ENCODE results near the gene CHMP1B.

Gene CHMP1B, protein sequence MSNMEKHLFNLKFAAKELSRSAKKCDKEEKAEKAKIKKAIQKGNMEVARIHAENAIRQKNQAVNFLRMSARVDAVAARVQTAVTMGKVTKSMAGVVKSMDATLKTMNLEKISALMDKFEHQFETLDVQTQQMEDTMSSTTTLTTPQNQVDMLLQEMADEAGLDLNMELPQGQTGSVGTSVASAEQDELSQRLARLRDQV
- 347 to 357 reads per million in 2 donors for total RNA-seq

DNA sequence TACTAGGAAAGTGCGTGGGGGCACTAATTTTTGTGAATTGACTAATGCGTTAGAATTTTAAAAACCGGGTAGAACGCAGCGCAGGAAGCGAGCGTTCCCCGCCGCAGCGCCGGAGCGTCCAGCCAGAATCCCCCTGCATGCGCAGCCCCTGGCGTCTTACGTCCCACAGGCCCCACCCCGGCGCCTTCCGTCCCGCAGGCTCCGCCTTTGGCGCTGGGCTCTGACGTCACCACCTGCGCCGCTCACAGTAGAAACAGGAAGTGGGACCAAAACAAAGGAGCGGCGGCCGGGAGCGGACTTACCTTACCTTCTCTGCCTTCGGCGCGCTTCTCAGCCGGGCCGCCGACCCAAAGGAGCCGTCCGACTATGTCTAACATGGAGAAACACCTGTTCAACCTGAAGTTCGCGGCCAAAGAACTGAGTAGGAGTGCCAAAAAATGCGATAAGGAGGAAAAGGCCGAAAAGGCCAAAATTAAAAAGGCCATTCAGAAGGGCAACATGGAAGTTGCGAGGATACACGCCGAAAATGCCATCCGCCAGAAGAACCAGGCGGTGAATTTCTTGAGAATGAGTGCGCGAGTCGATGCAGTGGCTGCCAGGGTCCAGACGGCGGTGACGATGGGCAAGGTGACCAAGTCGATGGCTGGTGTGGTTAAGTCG lies at the start of gene CHMP1B:
CHMP1B (plus strand) TSS at position 268 of the 660 bp plus-strand sequence; CDS start at position 367, 99 bp downstream.
- peak; percentile 92 to 97 (median 96) for DNase-seq

DNA sequence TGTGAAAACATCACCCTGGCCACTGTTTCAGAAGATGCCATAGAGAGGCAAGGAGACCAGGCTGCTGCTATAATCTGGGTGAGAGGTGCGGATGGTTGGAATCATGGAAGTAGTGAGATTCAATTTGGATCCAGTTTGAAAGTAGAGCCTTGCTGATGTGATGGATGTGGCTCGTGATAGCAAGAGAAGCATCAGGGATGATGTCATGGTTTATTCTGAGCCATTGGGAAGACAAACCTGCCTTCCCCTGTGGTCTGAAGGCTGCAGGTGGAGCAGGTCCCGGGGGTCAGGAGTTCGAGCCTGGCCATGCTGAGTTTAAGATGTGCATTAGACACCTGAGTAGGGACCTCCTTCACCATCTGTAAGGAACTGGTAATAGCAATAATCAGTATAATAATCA lies 49.6 kb upstream of the CHMP1B start:
- no peak for DNase-seq

DNA sequence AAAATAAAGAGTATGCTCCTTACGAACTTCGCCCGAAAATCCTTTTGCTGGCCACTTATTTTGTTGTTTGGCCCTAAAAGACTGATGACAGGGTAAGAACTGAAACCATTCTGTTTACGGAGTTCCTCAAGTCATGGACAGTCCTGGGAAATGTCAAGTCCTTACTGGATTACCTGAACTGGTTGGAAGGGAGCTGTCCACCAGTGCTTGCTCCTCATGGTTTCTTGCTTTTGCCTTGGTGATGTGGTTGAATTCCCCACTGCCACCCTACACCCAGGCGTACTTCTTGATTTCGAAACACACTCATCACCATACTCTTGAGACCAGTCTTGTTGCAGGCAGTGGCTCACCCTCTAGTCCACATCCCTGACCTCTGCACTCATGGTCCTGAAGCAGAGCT lies 49.1 kb upstream of the CHMP1B start:
- no peak for DNase-seq

DNA sequence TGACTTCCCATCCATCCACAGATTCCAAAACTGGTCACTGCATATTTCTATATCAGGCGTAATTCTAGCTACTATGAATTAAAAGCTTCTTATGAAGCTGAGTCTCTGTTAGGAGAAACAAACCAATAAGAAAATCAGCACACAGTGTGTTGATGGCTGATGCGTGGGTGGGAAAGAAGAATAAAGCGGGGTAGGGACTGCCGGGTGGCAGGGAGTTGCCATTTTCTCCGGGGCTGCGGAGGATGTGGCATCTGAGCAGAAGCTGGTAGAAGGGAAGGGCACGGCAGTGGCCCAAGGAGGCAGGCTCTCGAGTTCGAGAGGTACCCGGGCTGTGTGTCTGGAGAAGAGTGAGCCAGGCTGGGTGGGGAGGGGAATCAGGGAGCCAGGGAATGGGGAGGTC lies 48.6 kb upstream of the CHMP1B start:
- no peak for DNase-seq

DNA sequence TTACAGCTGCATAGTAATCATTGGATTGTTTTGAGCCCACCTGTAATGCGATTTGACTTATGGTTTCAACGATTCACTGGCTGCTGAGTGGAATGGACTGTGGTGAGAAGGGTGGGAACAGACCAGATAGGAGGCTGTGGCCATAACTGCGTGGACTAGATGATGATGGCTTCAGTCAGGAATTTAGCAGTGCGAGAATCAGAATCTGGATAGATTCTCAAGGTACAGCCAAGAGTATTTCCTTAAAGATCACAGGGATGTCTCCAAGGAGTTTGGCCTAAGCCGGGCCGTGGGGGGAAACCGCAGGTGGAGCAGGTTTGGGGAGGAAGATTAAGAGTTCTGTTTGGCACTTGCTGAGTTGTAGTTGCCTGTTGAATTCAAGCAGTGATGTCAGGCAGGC lies 44.0 kb upstream of the CHMP1B start:
- DNase-seq = no peak

DNA sequence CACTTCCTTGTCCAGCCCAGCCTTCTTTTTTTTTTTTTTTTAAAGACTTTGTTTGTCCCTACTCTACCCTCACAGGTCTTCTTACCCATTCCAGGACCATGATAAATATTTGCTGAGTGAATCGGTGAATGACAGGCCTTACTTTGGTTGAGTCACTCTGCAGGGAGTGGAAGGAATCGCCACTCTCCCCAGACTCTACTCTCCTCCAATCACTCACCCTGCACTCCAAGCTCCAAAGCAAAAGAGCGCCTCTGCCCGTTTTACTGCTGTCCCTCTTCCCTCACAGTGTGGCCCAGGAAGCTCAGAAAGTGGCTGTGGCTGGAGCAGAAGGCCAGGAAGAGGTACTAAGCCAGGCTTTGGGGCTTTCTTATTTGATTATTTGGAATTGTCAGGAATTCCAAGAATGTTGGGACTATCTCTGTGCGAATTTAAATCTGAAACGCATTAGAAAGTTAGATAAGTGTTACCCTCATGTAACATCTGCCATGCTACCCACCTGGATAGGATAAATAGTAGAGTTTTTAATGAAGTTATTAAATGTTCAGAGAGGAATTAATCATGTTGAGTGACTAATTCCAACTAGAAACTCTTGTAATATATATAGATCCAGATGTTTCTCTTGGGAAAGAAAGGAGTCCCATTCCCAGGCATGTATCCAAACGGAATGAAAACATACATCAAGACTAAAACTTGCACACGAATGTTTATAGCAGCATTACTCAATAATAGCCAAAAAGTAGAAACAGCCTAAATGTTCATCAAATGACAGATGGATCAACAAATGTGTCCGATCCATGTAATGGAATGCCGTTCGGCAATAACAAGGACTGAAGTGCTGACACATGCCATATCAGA lies 43.0 kb upstream of the CHMP1B start:
- no peak for DNase-seq

DNA sequence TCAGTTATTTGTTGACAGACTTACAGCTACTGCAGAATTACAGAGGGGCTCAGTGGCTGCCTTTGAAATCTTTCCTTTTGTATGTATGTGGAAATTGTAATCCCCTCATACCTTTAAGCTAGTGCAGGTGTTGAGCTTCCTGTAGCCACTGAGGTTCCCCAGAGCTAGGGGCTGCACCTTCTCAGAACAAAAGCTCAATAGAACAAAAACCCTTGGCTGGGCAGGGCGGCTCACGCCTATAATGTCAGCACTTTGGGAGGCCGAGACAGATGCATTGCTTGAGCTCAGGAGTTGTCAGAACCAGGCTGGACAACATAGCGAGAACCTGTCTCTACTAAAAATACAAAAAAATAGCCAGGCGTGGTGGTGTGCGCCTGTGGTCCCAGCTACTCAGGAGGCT lies 41.3 kb upstream of the CHMP1B start:
- DNase-seq = no peak

DNA sequence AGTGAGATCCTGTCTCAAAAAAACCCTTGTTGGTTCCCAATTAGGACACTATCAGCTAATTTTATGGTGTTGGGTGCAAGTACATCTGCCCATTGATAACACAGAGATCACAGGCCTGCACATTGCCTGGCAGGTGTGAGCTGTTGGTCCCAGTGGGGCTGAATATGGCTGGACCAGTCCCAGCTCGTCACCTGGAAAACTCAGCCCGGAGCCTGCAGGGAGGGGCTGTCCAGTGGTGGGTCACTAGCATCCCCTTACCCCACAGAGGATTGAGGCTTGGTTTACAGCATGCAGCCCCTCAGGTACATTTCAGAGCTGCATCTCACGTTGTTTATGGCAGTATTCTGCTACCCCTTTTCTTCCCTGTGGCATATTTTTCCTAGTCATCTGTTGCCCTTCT lies 40.8 kb upstream of the CHMP1B start:
- DNase-seq = no peak

DNA sequence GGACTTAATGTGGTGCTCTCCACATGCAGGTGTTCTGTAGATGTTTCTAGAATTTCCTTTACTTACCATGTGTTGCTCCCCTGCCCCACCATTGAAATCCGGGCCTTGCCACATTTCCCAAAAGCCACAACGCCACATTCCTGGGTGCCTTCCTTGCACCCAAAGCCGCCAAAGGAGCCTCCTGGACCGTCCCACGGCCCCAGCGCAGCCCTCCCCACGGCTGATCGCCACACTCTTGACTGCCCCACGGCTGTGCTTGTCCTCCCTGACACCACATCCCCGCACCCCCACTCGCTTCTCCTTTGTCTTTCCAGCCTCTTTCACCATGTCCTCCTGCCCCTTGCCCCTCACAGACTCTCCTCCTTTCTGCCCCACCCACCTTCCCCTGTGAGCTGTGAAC lies 40.2 kb upstream of the CHMP1B start:
- DNase-seq = no peak

DNA sequence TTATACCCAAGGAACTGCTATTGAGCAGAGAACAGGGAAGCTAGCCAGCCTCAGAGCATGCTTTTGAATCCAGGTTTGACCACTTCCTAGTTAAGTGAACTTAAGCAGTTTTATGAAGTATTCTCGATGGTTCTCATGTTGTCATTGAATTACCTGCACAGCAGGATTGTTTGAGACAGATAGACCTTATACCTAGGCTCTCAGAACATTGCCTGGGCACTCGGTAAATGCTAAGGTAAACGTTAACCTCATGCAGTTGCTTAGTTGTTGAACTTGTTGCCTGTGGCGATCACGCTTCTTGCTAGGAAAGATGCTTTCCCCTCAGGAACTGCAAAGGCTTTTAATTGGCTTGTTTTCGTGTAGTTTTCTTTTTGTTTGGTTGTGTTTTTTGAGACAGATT lies 34.0 kb upstream of the CHMP1B start:
- no peak for DNase-seq

DNA sequence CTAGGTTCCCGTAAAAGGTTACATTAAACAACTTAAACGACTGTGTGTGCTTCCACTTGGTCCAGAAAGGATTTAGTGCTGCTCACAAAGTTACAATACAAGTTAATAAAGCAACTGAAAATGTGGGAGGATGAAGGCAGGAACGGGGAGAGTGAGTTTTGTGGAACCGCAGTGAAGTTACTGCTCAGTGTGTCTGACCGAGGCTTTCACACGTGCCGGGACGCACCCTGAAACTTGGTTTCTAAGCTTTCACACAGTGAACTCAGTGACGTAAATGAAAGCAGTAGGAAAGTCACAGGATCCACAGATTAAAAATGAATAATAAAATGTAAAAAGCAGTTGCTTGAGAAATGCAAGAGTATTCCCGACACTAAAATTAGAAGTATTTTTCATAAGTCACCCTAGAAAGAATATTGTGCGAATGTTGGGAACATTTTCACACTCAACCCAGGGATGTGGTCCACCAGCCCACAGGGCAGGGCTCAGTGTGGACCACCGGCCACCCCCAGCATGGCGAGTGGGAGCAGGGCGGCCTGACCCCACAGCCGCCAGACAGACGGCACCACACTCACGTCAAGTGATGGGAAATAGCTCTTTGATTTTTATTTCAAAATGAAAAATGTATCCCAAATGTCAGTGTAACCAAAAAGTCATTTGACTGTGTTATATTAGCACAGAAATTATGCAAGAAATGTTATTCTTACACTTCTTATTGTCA lies 32.6 kb upstream of the CHMP1B start:
- DNase-seq = no peak

DNA sequence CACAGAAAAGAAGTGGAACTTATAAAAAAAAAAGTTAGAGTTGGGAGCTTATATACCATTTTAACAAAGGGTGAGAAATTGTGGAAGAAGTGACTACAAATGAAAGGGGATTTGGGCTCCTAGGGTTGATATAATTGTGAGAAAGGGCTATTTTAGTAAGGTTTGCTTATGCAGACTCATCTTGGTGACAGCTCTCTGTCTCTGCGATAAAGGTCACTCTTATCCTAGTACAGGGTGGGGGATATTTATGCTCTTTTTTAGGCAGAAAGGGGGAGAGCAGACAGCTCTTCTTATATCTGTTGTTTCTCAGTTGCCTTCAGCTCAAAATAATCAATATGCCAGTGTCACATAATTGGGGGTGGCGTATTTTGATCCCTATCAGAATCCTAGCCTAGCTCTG lies 31.3 kb upstream of the CHMP1B start:
- DNase-seq = no peak

DNA sequence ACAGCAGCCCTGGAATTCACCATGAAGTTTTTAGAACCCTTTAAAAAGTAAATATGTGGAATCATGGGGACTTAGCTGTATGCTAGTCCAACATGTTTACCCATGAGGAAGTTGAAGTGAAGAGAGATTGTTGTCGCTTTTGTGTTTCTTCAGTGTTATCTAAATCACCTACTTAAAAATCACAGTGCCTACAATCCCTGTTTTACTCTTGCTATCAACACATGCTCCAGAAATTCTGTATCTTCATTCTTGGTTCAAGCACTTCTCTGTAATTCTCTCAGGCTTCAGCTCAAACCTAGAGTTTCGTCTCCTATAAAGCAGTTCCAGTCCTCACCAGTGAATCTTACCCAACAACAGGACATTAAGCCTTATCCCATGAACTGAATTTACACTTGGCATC lies 30.5 kb upstream of the CHMP1B start:
- DNase-seq = no peak

DNA sequence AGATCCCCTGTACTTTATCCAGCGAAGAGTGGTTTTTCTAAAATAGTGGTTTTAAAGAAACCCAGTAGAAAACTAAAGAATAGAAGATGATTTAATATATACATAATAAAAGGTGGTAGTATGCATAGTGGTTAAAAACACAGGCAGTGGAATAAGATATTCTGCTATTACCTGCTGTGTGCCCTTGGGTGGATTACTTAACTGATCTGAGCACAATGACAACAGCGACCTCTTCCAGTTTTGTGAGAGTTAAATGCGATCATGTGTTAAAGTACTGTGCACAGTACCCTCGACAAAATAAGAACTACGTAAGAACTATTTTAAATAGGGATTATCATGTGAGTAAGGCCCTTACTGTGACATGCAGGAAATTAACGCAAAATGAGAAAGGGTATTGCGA lies 30.0 kb upstream of the CHMP1B start:
- DNase-seq = no peak

DNA sequence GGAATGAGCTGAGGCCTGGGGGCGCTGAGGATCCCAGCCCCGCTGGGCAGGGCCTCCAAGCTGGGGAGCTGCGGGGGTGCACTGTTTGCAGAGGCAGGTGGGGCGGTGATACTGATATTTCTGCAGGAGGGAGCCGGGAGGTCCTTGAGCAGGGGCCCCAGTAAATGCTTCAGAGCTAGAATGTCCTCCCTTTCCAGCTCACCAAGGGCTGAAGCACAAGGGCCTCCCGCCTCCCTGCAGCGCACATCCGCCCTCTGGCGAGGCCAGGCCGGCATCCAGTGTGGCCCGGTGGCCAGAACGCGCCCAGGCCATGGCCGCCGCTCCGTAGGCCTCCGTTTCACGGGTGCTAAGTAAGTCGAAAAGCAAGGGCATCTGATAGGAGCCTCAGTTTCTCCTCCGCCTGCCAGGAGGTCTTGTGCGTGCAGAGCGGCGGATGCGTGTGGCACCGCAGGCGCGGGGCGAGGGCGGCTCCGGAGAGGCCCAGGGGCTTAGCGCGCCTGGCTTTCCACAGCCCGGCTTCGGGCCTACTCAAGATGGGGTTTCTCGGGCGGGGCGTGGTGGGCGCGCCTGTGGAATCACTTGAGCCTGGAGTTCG lies 29.5 kb upstream of the CHMP1B start:
- no peak for DNase-seq

DNA sequence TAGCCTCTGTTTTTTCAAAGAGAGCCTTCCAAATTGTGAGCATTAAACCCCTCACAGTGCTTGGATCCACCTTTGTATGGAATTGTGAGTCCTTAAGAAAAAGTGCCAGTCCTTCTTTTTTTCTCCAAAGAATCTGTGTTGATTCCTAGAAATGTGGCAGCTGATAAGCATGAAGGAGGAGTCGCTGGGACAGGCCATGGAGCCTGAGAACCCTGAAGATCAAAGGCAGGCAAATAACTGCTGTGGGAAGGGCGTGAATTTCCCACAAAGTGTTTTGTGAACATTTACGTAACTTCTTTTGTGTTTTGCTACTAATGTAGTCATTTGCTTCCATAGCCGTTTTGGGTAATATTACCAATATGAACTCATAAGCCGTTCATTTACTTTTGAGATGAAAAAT lies 27.7 kb upstream of the CHMP1B start:
- DNase-seq = no peak

DNA sequence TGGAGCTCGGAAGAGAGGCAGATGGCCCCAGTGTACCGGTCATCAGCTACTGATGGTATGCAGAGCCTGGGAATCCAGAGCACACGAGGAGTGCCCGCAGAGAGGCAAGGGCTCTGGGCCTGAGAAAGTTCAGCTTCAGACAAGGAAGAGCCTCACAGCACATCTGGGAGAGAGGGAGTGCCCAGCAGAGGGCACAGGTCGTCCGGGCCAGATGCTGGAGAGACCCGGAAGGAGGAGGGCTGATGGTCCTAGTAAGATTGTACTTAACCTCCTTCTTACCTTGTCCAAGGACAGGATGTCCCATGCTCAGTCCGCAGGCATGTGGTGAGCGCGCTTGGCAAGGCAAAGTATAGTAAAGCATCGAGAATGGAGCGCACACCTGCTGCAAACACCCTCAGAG lies 24.4 kb upstream of the CHMP1B start:
- DNase-seq = no peak

DNA sequence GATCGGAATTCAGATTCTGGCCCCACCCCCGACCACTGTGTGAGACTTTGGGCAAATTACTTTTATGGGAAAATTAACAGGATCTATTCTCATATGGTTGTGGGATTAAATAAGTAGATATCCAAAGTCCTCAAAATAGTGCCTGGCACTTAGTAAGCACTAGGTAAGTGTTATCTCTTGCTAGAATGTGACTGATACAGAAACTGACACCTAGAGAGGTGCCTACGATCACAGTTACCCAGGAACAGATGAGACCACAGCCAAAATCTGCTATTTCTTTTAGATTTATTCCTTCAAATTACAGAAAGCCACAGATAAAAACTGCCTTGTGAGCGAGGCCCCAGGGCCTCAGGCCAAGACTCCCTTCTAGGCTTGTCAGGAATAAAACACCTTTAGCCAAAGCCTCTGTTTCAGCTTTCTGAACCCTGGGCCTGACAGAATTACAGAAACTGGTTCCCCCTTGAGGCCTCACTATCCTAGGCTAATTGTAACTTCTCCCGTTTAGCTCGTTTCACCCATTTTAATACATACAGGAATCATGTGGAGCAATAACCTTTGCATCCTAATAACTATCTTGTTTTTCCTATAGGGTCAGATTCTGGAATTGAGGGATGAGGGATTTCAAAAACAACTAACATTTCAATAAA lies 22.3 kb upstream of the CHMP1B start:
- DNase-seq = peak in 1 of 5 experiments; percentile 72

DNA sequence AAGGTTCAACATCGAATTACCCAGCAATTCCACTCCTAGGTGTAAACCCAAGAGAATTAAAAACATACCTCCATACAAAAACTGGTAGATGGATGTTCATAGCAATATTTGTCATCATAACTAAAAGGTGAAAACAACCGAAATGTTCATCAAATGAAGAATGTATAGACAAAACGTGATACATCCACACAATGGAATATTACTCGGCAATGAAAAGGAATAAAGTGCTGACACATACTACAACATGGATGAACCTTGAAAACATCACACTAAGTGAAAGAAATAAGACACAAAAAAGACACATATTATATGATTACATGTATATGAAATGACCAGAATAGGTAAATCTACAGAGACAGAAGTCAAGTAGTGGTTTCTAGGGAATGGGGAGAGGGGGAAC lies 20.6 kb upstream of the CHMP1B start:
- DNase-seq = no peak

DNA sequence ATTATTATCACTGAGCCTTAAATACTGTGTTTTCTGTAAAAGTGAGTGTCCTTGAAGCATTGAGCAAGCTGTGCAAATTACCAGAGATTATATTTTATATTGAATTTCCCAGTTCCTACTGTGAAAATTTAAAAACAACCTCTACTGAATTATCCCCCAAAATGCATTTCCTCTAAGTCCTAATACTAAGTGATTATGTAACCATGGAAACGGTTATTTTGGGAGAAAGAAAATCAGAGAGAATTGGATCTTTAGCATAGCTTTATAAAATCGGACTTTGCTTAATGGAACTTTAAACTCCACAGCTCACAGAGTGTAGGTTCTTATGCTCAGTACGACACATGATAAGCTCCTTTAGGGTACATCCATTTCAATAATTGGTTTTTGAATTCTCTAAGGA lies 19.3 kb upstream of the CHMP1B start:
- no peak for DNase-seq

DNA sequence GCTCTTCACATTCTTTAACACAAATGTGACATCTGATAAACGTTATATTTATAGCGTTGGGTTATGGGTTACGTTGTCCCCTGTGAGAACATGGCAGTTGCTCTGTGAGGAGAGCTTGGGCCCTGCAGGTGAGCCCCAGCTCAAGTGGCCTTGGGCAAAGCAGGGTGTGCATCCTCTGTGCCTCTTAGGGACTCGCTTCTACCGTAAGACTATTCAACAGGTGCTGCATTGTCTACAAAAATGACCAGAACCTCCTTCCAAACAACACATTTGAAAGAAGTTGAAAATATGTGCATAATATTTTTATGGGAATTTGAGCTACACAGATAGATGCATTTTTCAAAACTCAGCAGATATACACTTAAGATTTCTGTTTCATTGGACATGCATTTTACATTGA lies 16.4 kb upstream of the CHMP1B start:
- DNase-seq = no peak

DNA sequence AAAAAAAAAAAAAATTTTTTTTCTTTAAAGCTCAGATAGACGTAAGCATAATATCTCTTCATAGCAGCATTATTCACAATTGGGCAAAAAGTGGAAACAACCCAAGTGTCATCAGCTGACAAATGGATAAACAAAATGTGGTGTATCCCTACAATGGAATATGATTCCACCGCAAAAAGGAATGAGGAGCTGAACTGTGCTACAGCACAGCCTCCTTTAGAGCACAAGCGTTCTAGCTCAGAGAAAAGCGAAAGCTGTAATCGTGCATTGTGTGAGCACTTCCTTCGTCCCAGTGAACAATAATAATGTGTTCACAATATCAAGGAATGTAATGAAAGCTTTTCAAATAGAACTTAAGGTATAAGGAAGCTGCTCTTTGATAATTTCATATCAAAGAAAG lies 11.7 kb upstream of the CHMP1B start:
- no peak for DNase-seq
